Spleen (tissue), 7 donors: ENCODE measurements around the gene RABEP1.

Experiments used
- CTCF ChIP-seq, 11 experiments: fragments of 200-600 bp in 7 of 11; fragments of 450-650 bp in 4 of 11; sonication (generic) in 4 of 11; IDR thresholded peaks in 8 of 11; conservative IDR thresholded peaks in 3 of 11; 1 replicate in 7 of 11; 2 replicates in 4 of 11; pipeline versions ENCODE4 v1.4.0 to v1.8.0; 2016 to 2021; ENCODE audit warnings: antibody characterized with exemption in 11 of 11, inconsistent platforms in 4 of 11, mild to moderate bottlenecking in 1 of 11
- POLR2A ChIP-seq, 3 donors: fragments of 450-650 bp; IDR thresholded peaks; one replicate each; pipeline ENCODE4 v1.5.1; 2017; ENCODE audit warnings: antibody characterized with exemption in 3 of 3, mild to moderate bottlenecking in 1 of 3
- donor health status: DM: no; HTN: no; CAD: no; lungs with moderate emphysema.
- donor health status: DM: no; HTN: no; CAD: no.
- donor health status: DM: no; HTN: no; CAD: no.

GRCh38 chr17:5364156-5364555 is 82.1 kb downstream of the RABEP1 start:
- TF ChIP-seq CTCF (IDR thresholded peaks at IDR 0.05 in 8 of 11, conservative IDR thresholded peaks at IDR 0.05 in 3 of 11) (no peak), POLR2A (IDR thresholded peaks at IDR 0.05) (no peak)
